Adipose tissue (tissue), 3 donors: ENCODE results near the gene FILIP1. TPM values are rescaled to one million over a fixed set of nuclear protein-coding genes. Genes with fewer than 3 reads are reported as not detected.

Experiments used
- H3K27ac ChIP-seq: one replicate; pipeline ENCODE4 v1.5.1; 2013; ENCODE audit warnings: low read depth, low read length
- WGBS, 3 donors: extraction: QIAGEN DNeasy Blood & Tissue Kit; methylation state at CpG; one replicate each; pipeline ENCODE4 v1.1.7; 2013; 5-methylcytosine and 5-hydroxymethylcytosine counted together
- polyA plus RNA-seq, 3 donors: library from polyadenylated mRNA; stranded (reverse); fragments of 200-250 nt; gene quantifications; one replicate each; pipeline ENCODE4 v1.2.3, GENCODE V29; 2013
- donor health status: healthy with polysubstance abuse.
- donor health status: Bipolar disorder and iron deficiency.
- donor health status: healthy.

The FILIP1 gene
- polyA plus RNA-seq, 3 donors = 0.81 to 7.1 (median 3.1) TPM

- no peak overlapping the region for H3K27ac ChIP-seq
- 88 to 89% (median 89%) methylated on average over 4 of the region's 4 CpGs for WGBS, 3 donors
These were observed 224.6 kb downstream of the FILIP1 start for GRCh38 chr6:75268988-75269354.

- no peak overlapping the region for H3K27ac ChIP-seq
- 70 to 77% (median 75%) methylated on average over 5 of the region's 5 CpGs for WGBS, 3 donors
These were observed 225.2 kb downstream of the FILIP1 start for GRCh38 chr6:75268121-75268987.

- WGBS, 3 donors = 23 to 46% (median 37%) methylated on average over 4 of the region's 4 CpGs
- H3K27ac ChIP-seq = no peak overlapping the region
These were observed 226.1 kb downstream of the FILIP1 start for GRCh38 chr6:75267461-75267860.

DNA sequence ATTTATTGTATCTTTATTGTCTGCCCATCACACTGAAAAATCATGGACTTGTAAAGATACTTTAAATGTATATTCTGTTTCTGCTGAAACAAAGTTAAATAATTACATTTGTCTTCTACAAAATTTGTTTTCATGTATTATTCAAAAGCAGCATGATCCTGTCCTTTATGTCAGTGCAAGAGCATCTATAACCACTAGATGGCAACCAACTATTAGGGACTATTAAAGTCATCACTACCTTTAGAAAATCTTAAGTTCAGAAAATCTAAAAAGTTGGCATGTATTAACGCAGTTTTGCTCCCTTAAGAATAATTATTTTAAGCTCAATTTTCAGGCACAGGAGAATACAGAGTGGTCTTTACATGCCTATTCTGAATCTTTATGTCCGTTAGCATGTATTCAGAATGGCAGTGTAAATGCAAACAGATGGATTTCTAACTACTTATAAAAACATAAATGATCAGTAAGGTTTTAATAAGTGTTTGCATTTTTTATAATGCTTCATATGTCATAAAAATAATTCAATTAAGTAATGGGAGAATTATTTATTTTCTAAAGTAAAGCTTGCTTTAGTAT lies 226.8 kb downstream of the FILIP1 start:
- WGBS, 3 donors = 51 to 54% (median 52%) methylated on average over 2 of the region's 2 CpGs
- H3K27ac ChIP-seq = no peak overlapping the region

- H3K27ac ChIP-seq = no peak overlapping the region
These were observed 230.2 kb downstream of the FILIP1 start for GRCh38 chr6:75263401-75263750.

DNA sequence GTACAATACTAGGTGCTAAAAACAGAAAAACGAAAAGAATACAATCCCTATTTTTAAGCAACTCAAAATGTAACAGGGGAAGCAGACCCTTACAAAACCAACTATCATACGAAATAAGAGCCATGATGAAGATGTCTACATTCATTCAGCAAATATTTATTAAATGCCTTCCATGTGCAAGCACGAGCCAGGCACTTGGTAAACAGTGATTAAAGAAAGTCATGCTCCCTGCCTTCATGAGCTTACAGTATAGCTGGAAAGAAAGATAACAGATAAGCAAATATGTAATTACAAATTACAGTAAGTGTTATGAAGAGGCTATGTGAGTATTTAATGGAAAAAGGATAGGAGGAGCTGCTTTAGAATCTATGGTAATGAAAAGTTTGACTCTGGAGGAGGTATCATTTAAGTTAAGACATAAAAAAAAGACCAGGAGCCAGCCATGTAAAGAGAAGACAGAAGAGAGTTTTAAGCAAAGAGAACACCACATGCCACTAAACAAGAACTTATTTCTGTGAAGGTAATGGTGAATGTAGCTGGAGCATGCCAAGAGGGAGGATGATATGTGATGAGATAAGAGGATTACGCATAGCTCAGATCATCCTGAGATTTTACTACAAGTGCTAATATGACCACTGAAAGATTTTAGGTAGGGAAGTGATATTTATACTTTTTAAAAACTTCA lies 230.7 kb downstream of the FILIP1 start:
- WGBS, 3 donors = 69 to 86% (median 80%) methylated on average over 4 of the region's 4 CpGs
- no peak overlapping the region for H3K27ac ChIP-seq

DNA sequence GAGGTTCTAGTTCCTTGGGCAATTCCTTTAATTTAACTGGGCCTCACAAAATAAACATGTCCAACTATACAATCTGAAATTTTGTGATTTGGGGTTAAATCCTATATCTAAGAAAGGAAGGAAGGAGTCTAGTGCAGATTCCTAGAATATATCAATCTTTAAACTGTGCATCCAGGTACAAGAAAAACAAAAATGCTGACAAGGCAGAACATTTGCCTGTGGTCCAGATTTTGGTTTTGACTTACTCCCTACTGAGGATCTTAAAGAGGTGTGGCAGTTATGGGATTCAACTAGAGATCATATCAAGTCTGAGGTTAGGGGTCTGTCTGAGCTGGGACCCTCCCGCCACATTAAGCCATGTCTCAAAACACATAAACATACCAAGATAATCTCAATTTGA lies 232.3 kb downstream of the FILIP1 start:
- H3K27ac ChIP-seq = no peak overlapping the region
- WGBS, 3 donors = 91 to 100% (median 93%) methylated on average over 1 of the region's 1 CpG

GRCh38 chr6:75257343-75258087 lies 236.1 kb downstream of the FILIP1 start:
- 97 to 100% (median 100%) methylated on average over 1 of the region's 1 CpG for WGBS, 3 donors
- H3K27ac ChIP-seq = no peak overlapping the region

- 60 to 94% (median 85%) methylated on average over 2 of the region's 2 CpGs for WGBS, 3 donors
- no peak overlapping the region for H3K27ac ChIP-seq
These were observed 243.0 kb downstream of the FILIP1 start for GRCh38 chr6:75250552-75250951.

GRCh38 chr6:75249837-75250236 lies 243.8 kb downstream of the FILIP1 start:
- H3K27ac ChIP-seq = no peak overlapping the region

GRCh38 chr6:75246386-75246785 lies 247.2 kb downstream of the FILIP1 start:
- H3K27ac ChIP-seq = no peak overlapping the region
- WGBS, 3 donors = 42 to 74% (median 74%) methylated on average over 2 of the region's 2 CpGs

- no peak overlapping the region for H3K27ac ChIP-seq
- WGBS, 3 donors = 16 to 31% (median 16%) methylated on average over 15 of the region's 15 CpGs
These were observed 249.5 kb downstream of the FILIP1 start for GRCh38 chr6:75244063-75244584.

DNA sequence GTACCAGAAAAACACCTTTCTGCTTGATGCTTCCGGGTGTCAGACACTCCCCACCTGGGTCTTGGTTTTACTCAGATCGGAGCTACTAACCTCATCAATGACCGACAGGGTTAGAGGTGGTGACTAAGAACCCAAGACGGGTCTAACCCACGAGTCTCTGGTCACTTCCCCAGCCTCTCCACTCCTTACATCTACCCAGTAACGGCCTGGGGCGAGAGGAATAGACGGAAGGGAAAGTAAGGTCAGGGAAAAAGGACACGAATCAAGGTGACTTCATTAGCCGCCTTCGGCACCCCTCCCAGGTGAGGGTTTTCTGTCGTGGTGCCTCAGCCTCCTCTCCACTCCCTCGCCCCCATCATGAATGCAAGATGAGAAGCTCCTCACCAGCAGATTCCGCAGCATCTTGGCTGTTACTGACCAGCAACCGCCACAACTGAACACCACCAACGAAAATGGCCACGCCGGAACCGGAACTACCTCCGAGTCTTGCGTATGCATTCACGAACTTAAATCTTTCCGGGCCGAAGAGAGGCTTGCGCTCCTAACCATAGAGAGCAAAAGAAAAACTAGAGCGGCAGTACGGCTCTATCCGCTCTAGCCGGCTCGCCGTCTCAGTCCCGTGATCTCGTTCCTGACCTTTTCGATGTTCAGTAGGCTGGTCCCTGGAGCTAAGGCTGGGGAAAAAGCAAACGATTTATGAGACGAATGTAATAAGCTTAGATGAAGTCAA lies 250.1 kb downstream of the FILIP1 start, which contains the start of gene COX7A2:
COX7A2 (minus strand) TSS at position 469 of the 730 bp plus-strand sequence; CDS start at position 402, 67 bp downstream.
- WGBS, 3 donors = 0% methylated on average over 36 of the region's 36 CpGs
- H3K27ac ChIP-seq = peak within 1 kb of the TSS; percentile 36

Other genes with a start within 250 kb of the FILIP1 start
- 100 to 1,000 TPM; 238 to 572 (median 462) TPM for gene COX7A2, start 250.0 kb downstream of the FILIP1 start, polyA plus RNA-seq
- 10 to 100 TPM; 24.9 to 39.2 (median 36.5) TPM for gene TMEM30A, start 209.0 kb downstream of the FILIP1 start, polyA plus RNA-seq
- gene SENP6, start 108.1 kb upstream of the FILIP1 start, polyA plus RNA-seq = 10 to 100 TPM; 16.1 to 29.4 (median 29.1) TPM